Measurements from ENCODE around the gene MEX3A.

DNA sequence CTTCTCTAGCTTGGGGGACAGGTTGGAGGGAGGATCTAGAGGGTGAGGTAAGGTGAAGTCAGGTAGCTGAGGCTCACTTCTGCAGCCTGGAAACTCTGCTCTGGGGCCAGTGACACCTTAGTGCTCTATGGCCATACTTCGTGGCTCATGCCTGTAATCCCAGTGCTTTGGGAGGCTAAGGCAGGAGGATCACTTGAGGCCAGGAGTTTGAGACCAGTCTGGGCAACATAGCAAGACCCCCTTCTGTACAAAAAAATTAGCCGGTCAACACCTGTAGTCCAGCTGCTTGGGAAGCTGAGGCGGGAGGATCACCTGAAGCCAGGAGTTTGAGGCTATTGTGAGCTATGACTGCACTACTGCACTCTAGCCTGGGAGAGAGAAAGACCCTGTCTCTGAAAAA is 38.1 kb upstream of the MEX3A start:
- no peak for TF ChIP-seq POLR2A (IDR thresholded peaks at IDR 0.05; ENCODE audit: low read depth, low read length)
- no peak for TF ChIP-seq TAF1 (IDR thresholded peaks at IDR 0.05; ENCODE audit: borderline replicate concordance, low read depth, low read length)

Measured in GM12892 (cell line).